Middle frontal gyrus (tissue), 1 donor: ENCODE results near the gene STEAP1B.
"Not testable (repeated sequence)": the region's sequence is repeated elsewhere in the genome, so short reads cannot be mapped to it uniquely, and the experiment has no call there.

Experiments
- DNase-seq: peaks from one replicate; pipeline ENCODE4 v3.0.0-alpha.2; 2015; ENCODE audit warnings: low spot score; ENCODE audit errors: extremely low spot score

STEAP1B gene

GRCh38 chr7:22499888-22500689, at the start of gene STEAP1B:
TSS of gene STEAP1B (minus strand) at chr7:22500188. CDS start at chr7:22494855, 5,333 bp downstream.
- peak; percentile 77 for DNase-seq

GRCh38 chr7:22549051-22549450, 49.1 kb upstream of the STEAP1B start:
- no peak for DNase-seq

GRCh38 chr7:22548313-22548712, 48.3 kb upstream of the STEAP1B start:
- no peak for DNase-seq

- no peak for DNase-seq
Measured at GRCh38 chr7:22546769-22547168, 46.8 kb upstream of the STEAP1B start.

- no peak for DNase-seq
Measured at GRCh38 chr7:22545529-22545928, 45.5 kb upstream of the STEAP1B start.

GRCh38 chr7:22544245-22544644, 44.3 kb upstream of the STEAP1B start:
- no peak for DNase-seq

- no peak for DNase-seq
Measured at GRCh38 chr7:22543169-22543568, 43.2 kb upstream of the STEAP1B start.

- DNase-seq = no peak
Measured at GRCh38 chr7:22542669-22543068, 42.7 kb upstream of the STEAP1B start.

GRCh38 chr7:22542254-22542653, 42.3 kb upstream of the STEAP1B start:
- DNase-seq = no peak

- no peak for DNase-seq
Measured at GRCh38 chr7:22541789-22542188, 41.8 kb upstream of the STEAP1B start.

- DNase-seq = not testable (repeated sequence)
Measured at GRCh38 chr7:22528537-22528936, 28.5 kb upstream of the STEAP1B start.

- not testable (repeated sequence) for DNase-seq
Measured at GRCh38 chr7:22524353-22524947, 24.5 kb upstream of the STEAP1B start.

- DNase-seq = not testable (repeated sequence)
Measured at GRCh38 chr7:22523478-22524352, 23.7 kb upstream of the STEAP1B start.

GRCh38 chr7:22519560-22519959, 19.6 kb upstream of the STEAP1B start:
- not testable (repeated sequence) for DNase-seq

GRCh38 chr7:22516950-22517349, 17.0 kb upstream of the STEAP1B start:
- DNase-seq = not testable (repeated sequence)

GRCh38 chr7:22514963-22515362, 15.0 kb upstream of the STEAP1B start:
- not testable (repeated sequence) for DNase-seq

- DNase-seq = not testable (repeated sequence)
Measured at GRCh38 chr7:22507320-22507719, 7.3 kb upstream of the STEAP1B start.

- DNase-seq = not testable (repeated sequence)
Measured at GRCh38 chr7:22506316-22507020, 6.5 kb upstream of the STEAP1B start.

GRCh38 chr7:22504519-22504918, 4.5 kb upstream of the STEAP1B start:
- not testable (repeated sequence) for DNase-seq

- not testable (repeated sequence) for DNase-seq
Measured at GRCh38 chr7:22502104-22502503, 2.1 kb upstream of the STEAP1B start.

- DNase-seq = peak; percentile 27
Measured at GRCh38 chr7:22501336-22501735, 1.3 kb upstream of the STEAP1B start.
